Skeletal muscle tissue (tissue), 4 donors: ENCODE measurements around the gene NDUFA5. TPM values are rescaled to one million over a fixed set of nuclear protein-coding genes. Genes with fewer than 3 reads are reported as not detected.
"Not testable (repeated sequence)": the region's sequence is repeated elsewhere in the genome, so short reads cannot be mapped to it uniquely, and the experiment has no call there.

Source experiments
- H3K27ac ChIP-seq: one replicate; pipeline ENCODE4 v1.7.0; 2013; ENCODE audit warnings: mild to moderate bottlenecking, low read depth, low read length, inconsistent platforms
- H3K27me3 ChIP-seq, 3 donors: one replicate each; pipeline ENCODE4 v1.7.0; 2013; ENCODE audit warnings: low read length in 3 of 3; ENCODE audit not compliant: control insufficient read depth in 3 of 3, insufficient read depth in 3 of 3
- H3K36me3 ChIP-seq, 3 donors: one replicate each; pipeline ENCODE4 v1.7.0; 2013; ENCODE audit warnings: low read length in 3 of 3; ENCODE audit not compliant: control insufficient read depth in 3 of 3, insufficient read depth in 3 of 3
- H3K4me1 ChIP-seq, 3 donors: one replicate each; pipeline ENCODE4 v1.7.0; 2013; ENCODE audit warnings: low read length in 3 of 3, mild to moderate bottlenecking in 3 of 3; ENCODE audit not compliant: control insufficient read depth in 3 of 3, insufficient read depth in 3 of 3
- H3K4me3 ChIP-seq, 3 donors: one replicate each; pipeline ENCODE4 v1.7.0; 2013; ENCODE audit warnings: low read length in 3 of 3
- H3K9ac ChIP-seq, 3 donors: one replicate each; pipeline ENCODE4 v1.7.0; 2013; ENCODE audit warnings: low read length in 3 of 3, mild to moderate bottlenecking in 3 of 3, moderate library complexity in 2 of 3, low read depth in 1 of 3
- H3K9me3 ChIP-seq, 3 donors: one replicate each; pipeline ENCODE4 v1.7.0; 2013; ENCODE audit warnings: low read length in 3 of 3; ENCODE audit not compliant: control insufficient read depth in 3 of 3
- total RNA-seq: library from RNA; depleted of rRNA; stranded (reverse); fragments of >200 nt; gene quantifications from one replicate; pipeline ENCODE4 v1.2.3, GENCODE V29; 2014
- donor health status: Osteomylitis.

The NDUFA5 gene
- total RNA-seq, 1 donor from 2014 or later: 39.1 TPM

GRCh38 chr7:123528265-123528664, 29.4 kb downstream of the NDUFA5 start:
- Histone ChIP-seq H3K4me1 (peaks cover 0 to 3% (median 0%) of the 10 kb centered on the region in 3 donors), H3K27ac (no peak overlapping the region), H3K9ac (no peak overlapping the region), H3K36me3 (no peaks in the 10 kb centered on the region), H3K4me3 (no peak overlapping the region), H3K9me3 (no peaks in the 10 kb centered on the region), H3K27me3 (no peaks in the 10 kb centered on the region)

- not testable (repeated sequence) for H3K27ac ChIP-seq, H3K36me3 ChIP-seq, H3K4me3 ChIP-seq, H3K9ac ChIP-seq, H3K27me3 ChIP-seq, H3K9me3 ChIP-seq, H3K4me1 ChIP-seq
Measured at GRCh38 chr7:123527712-123528225, 29.8 kb downstream of the NDUFA5 start.

- not testable (repeated sequence) for H3K4me3 ChIP-seq, H3K27me3 ChIP-seq, H3K4me1 ChIP-seq, H3K9ac ChIP-seq, H3K36me3 ChIP-seq, H3K27ac ChIP-seq, H3K9me3 ChIP-seq
Measured at GRCh38 chr7:123526533-123526932, 31.1 kb downstream of the NDUFA5 start.

- no peaks in the 10 kb centered on the region for H3K36me3 ChIP-seq
- no peaks in the 10 kb centered on the region for H3K4me1 ChIP-seq
- H3K9me3 ChIP-seq: no peaks in the 10 kb centered on the region
Measured at GRCh38 chr7:123522066-123522465, 35.6 kb downstream of the NDUFA5 start.

GRCh38 chr7:123505221-123505620, 52.4 kb downstream of the NDUFA5 start:
- H3K9ac ChIP-seq: no peak overlapping the region
- no peaks in the 10 kb centered on the region for H3K36me3 ChIP-seq
- H3K27me3 ChIP-seq: no peaks in the 10 kb centered on the region
- H3K4me3 ChIP-seq: no peak overlapping the region
- no peak overlapping the region for H3K27ac ChIP-seq
- no peaks in the 10 kb centered on the region for H3K4me1 ChIP-seq
- H3K9me3 ChIP-seq: no peaks in the 10 kb centered on the region

More at GRCh38 chr7:123522066-123522465, 35.6 kb downstream of the NDUFA5 start:
- H3K4me3 ChIP-seq: no peak overlapping the region
- no peak overlapping the region for H3K9ac ChIP-seq
- H3K27ac ChIP-seq: no peak overlapping the region
- H3K27me3 ChIP-seq: no peaks in the 10 kb centered on the region

GRCh38 chr7:123502201-123502600, 55.4 kb downstream of the NDUFA5 start:
- Histone ChIP-seq H3K27me3 (no peaks in the 10 kb centered on the region), H3K4me1 (no peaks in the 10 kb centered on the region), H3K9me3 (no peaks in the 10 kb centered on the region), H3K36me3 (no peaks in the 10 kb centered on the region), H3K27ac (no peak overlapping the region), H3K4me3 (no peak overlapping the region), H3K9ac (no peak overlapping the region)

GRCh38 chr7:123500878-123501489, 56.6 kb downstream of the NDUFA5 start:
- H3K27me3 ChIP-seq: no peaks in the 10 kb centered on the region
- H3K9ac ChIP-seq: no peak overlapping the region
- H3K4me3 ChIP-seq: no peak overlapping the region
- no peaks in the 10 kb centered on the region for H3K4me1 ChIP-seq
- H3K9me3 ChIP-seq: no peaks in the 10 kb centered on the region
- no peaks in the 10 kb centered on the region for H3K36me3 ChIP-seq
- no peak overlapping the region for H3K27ac ChIP-seq

GRCh38 chr7:123499211-123499970, 58.2 kb downstream of the NDUFA5 start:
- Histone ChIP-seq H3K9me3 (no peaks in the 10 kb centered on the region), H3K4me3 (no peak overlapping the region), H3K27ac (no peak overlapping the region), H3K4me1 (no peaks in the 10 kb centered on the region), H3K27me3 (no peaks in the 10 kb centered on the region), H3K9ac (no peak overlapping the region), H3K36me3 (no peaks in the 10 kb centered on the region)

GRCh38 chr7:123498601-123499000, 59.0 kb downstream of the NDUFA5 start:
- H3K4me1 ChIP-seq: no peaks in the 10 kb centered on the region
- no peaks in the 10 kb centered on the region for H3K36me3 ChIP-seq
- H3K27me3 ChIP-seq: no peaks in the 10 kb centered on the region
- H3K9me3 ChIP-seq: no peaks in the 10 kb centered on the region
- no peak overlapping the region for H3K27ac ChIP-seq
- H3K4me3 ChIP-seq: no peak overlapping the region
- no peak overlapping the region for H3K9ac ChIP-seq

GRCh38 chr7:123498031-123498430, 59.6 kb downstream of the NDUFA5 start:
- Histone ChIP-seq H3K27me3 (no peaks in the 10 kb centered on the region), H3K9me3 (no peaks in the 10 kb centered on the region), H3K9ac (no peak overlapping the region), H3K4me3 (no peak overlapping the region), H3K36me3 (no peaks in the 10 kb centered on the region), H3K27ac (no peak overlapping the region), H3K4me1 (no peaks in the 10 kb centered on the region)
